Measurements from ENCODE around the gene GPR108.

DNA sequence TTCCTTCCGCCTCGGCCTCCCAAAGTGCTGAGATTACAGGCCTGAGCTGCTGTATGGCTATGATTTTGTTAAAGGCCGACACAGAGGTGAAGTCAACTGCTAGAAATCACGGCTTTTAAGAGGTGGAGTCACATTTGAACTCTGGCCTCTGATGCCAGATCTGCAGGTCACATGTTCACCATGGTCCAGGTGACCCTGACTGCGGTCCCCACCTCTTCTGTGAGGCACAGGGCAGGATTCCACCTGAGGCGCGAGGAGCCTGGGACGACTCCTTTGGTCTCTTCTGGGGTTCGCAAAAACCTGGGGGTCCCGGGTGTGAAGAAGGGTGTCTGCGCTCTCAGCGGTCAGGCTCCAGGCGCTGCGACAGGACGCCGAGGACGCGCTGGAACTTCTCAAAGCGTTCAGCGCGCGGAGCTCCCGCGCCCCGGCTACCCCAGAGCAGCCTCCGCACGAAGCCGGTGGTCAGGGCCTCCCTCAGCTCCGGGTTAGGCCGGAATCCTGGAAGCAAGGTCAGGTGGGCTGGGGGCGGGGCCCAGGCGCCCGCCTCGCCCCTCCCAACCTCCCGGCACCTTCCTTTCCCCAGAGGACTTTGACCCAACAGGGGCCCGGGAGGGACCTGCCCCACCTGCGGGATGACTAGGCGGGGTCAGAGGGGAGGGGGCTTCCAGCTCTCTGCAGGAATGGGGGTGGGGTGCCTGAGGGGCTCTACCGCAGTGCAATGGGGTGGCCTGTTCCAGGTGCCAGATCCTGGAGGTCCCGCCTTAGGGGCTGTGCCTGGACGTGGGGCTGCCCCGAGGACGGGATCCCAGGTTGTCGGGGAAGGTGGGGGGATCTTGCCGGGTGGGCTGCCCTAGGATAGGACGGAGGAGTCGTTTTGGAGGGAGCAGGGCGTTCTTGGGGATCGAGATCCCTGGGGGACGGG, 15.1 kb upstream of the GPR108 start:
- TF ChIP-seq, protein P1, sequence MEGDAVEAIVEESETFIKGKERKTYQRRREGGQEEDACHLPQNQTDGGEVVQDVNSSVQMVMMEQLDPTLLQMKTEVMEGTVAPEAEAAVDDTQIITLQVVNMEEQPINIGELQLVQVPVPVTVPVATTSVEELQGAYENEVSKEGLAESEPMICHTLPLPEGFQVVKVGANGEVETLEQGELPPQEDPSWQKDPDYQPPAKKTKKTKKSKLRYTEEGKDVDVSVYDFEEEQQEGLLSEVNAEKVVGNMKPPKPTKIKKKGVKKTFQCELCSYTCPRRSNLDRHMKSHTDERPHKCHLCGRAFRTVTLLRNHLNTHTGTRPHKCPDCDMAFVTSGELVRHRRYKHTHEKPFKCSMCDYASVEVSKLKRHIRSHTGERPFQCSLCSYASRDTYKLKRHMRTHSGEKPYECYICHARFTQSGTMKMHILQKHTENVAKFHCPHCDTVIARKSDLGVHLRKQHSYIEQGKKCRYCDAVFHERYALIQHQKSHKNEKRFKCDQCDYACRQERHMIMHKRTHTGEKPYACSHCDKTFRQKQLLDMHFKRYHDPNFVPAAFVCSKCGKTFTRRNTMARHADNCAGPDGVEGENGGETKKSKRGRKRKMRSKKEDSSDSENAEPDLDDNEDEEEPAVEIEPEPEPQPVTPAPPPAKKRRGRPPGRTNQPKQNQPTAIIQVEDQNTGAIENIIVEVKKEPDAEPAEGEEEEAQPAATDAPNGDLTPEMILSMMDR (tag by site-specific recombination; IDR thresholded peaks at IDR 0.05), result no peak
- no peak for TF ChIP-seq OSR2 (tag by site-specific recombination; IDR thresholded peaks at IDR 0.05)

All from HEK293 (cell line).